ENCODE data around the gene NTF3. TPM values are rescaled to one million over a fixed set of nuclear protein-coding genes. Genes with fewer than 3 reads are reported as not detected.

The NTF3 gene
- total and polyA plus RNA-seq, 9 of the 15 experiments (the other 6 are each of a cell fraction or from before 2014, with no cell fraction given): not detected

DNA sequence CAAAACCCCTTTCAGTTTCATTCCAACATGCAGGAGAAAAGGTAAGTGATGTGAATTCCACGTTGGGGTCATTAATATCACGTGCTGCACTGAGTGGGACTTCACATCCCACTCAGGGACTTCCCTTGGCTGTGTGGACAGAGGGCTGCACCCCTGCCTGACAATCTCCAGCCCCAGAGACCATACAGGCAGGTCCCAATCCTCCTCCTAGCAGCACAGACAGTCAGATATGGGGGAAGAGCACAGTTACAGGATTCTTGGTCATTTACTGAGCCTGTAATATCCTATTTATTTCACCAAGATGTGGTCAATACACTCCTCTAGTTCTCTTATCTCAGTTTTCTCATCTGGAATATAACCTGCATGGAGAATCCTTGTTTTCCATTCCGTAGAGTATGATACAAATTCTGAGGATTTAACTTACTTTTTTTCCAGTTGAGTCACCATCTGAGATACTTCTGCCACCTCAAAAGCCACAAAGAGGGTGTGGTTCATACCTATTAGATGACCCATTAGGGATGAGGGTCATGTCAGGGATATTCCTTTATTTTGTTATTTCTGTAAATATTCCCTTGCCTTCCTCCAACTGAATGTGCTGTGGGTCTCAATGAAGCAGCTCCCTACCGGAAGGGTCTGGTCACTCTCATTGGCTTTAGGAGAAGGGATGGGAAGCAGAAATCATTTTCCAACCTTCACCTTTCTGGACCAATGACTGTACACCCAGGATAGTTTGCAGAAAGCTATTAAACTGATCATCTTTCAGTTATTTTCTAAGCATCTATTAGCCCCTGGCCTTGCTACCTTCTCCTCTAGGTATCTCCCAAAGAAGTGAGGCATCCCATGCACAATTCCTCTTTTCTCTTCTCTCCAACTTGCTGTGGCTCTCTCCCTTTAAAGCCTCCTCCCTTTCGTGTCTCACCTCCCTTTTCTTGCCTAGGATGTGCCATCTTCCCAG is 43.0 kb upstream of the NTF3 start:
- no peak overlapping the region for H2AFZ ChIP-seq (ENCODE audit: low read depth, low read length)
- no peaks in the 10 kb centered on the region for H3K79me2 ChIP-seq (ENCODE audit: control insufficient read depth, insufficient read depth, low read length)
- H3K4me3 ChIP-seq: no peak overlapping the region
- POLR2A ChIA-PET: no interaction called here
- H4K20me1 ChIP-seq (replicated peaks; ENCODE audit: control insufficient read depth, insufficient read depth, low read length): no peaks in the 10 kb centered on the region
- no peak overlapping the region for H3K4me2 ChIP-seq (ENCODE audit: insufficient read depth, low read length)
- no peak for FAIRE-seq
- no TSS peak for BruUV-seq (replicated peaks)
- no peak for ATAC-seq
- H3K36me3 ChIP-seq (ENCODE audit: control insufficient read depth, insufficient read depth, low read length): no peaks in the 10 kb centered on the region
- H3K27me3 ChIP-seq (ENCODE audit: control insufficient read depth in 2 of 2, insufficient read depth in 2 of 2, low read length in 2 of 2): no peaks in the 10 kb centered on the region; a peak in 1 of 5 replicates
- CTCF ChIA-PET (ENCODE audit: low intra/inter-chr PET ratio): no interaction called here
- no peak overlapping the region for H3K27ac ChIP-seq (ENCODE audit: extremely low read depth, low read depth, low read length)
- no peaks in the 10 kb centered on the region for H3K4me1 ChIP-seq (replicated peaks in 1 of 2; ENCODE audit: control insufficient read depth in 2 of 2, insufficient read depth in 2 of 2, low read length in 2 of 2)
- in situ Hi-C loops (cut with MboI): no loop called here
- DNase-seq (ENCODE audit: extremely low read depth in 1 of 4, low spot score in 3 of 4): no peak
- WGBS (ENCODE audit: insufficient coverage, low coverage, missing lambda C conversion rate): 3% methylated on average over 5 of the region's 5 CpGs
- H3K9me3 ChIP-seq (replicated peaks; ENCODE audit: control insufficient read depth, insufficient read depth, low read depth, low read length): no peaks in the 10 kb centered on the region
- intact Hi-C loops (cut with micrococcal nuclease): no loop called here
- no peaks in the 10 kb centered on the region for H3K9me1 ChIP-seq (ENCODE audit: control insufficient read depth, insufficient read depth, low read length)
- H3K9ac ChIP-seq (ENCODE audit: insufficient read depth in 1 of 2, low read depth in 2 of 2, low read length in 2 of 2): no peak overlapping the region
- TF ChIP-seq ATF7 (IDR thresholded peaks at IDR 0.05) (no peak), RBM17 (IDR thresholded peaks at IDR 0.05; ENCODE audit: borderline replicate concordance, low read depth, low read length) (no peak), TSC22D4 (tag; IDR thresholded peaks at IDR 0.05) (no peak), ZNF197 (CRISPR knock-in tag; IDR thresholded peaks at IDR 0.05; ENCODE audit: low read depth) (no peak), PURB (CRISPR knock-in tag; IDR thresholded peaks at IDR 0.05; ENCODE audit: low read depth) (no peak), ZNF239 (CRISPR knock-in tag; IDR thresholded peaks at IDR 0.05) (no peak), SMARCE1 (IDR thresholded peaks at IDR 0.05) (no peak), FOXK2 (conservative IDR thresholded peaks at IDR 0.05 in 1 of 2, IDR thresholded peaks at IDR 0.05 in 1 of 2; ENCODE audit: low read depth in 2 of 2) (no peak), SIN3B (IDR thresholded peaks at IDR 0.05; ENCODE audit: low read depth) (no peak), POLR2B (IDR thresholded peaks at IDR 0.05; ENCODE audit: low read depth, partially characterized antibody) (no peak)
- TF ChIP-seq, protein P1, sequence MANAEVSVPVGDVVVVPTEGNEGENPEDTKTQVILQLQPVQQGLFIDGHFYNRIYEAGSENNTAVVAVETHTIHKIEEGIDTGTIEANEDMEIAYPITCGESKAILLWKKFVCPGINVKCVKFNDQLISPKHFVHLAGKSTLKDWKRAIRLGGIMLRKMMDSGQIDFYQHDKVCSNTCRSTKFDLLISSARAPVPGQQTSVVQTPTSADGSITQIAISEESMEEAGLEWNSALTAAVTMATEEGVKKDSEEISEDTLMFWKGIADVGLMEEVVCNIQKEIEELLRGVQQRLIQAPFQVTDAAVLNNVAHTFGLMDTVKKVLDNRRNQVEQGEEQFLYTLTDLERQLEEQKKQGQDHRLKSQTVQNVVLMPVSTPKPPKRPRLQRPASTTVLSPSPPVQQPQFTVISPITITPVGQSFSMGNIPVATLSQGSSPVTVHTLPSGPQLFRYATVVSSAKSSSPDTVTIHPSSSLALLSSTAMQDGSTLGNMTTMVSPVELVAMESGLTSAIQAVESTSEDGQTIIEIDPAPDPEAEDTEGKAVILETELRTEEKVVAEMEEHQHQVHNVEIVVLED (CRISPR knock-in tag; IDR thresholded peaks at IDR 0.05): no peak
- TF ChIP-seq, protein P2, sequence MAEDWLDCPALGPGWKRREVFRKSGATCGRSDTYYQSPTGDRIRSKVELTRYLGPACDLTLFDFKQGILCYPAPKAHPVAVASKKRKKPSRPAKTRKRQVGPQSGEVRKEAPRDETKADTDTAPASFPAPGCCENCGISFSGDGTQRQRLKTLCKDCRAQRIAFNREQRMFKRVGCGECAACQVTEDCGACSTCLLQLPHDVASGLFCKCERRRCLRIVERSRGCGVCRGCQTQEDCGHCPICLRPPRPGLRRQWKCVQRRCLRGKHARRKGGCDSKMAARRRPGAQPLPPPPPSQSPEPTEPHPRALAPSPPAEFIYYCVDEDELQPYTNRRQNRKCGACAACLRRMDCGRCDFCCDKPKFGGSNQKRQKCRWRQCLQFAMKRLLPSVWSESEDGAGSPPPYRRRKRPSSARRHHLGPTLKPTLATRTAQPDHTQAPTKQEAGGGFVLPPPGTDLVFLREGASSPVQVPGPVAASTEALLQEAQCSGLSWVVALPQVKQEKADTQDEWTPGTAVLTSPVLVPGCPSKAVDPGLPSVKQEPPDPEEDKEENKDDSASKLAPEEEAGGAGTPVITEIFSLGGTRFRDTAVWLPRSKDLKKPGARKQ (CRISPR knock-in tag; IDR thresholded peaks at IDR 0.05): no peak
- TF ChIP-seq, protein P3, sequence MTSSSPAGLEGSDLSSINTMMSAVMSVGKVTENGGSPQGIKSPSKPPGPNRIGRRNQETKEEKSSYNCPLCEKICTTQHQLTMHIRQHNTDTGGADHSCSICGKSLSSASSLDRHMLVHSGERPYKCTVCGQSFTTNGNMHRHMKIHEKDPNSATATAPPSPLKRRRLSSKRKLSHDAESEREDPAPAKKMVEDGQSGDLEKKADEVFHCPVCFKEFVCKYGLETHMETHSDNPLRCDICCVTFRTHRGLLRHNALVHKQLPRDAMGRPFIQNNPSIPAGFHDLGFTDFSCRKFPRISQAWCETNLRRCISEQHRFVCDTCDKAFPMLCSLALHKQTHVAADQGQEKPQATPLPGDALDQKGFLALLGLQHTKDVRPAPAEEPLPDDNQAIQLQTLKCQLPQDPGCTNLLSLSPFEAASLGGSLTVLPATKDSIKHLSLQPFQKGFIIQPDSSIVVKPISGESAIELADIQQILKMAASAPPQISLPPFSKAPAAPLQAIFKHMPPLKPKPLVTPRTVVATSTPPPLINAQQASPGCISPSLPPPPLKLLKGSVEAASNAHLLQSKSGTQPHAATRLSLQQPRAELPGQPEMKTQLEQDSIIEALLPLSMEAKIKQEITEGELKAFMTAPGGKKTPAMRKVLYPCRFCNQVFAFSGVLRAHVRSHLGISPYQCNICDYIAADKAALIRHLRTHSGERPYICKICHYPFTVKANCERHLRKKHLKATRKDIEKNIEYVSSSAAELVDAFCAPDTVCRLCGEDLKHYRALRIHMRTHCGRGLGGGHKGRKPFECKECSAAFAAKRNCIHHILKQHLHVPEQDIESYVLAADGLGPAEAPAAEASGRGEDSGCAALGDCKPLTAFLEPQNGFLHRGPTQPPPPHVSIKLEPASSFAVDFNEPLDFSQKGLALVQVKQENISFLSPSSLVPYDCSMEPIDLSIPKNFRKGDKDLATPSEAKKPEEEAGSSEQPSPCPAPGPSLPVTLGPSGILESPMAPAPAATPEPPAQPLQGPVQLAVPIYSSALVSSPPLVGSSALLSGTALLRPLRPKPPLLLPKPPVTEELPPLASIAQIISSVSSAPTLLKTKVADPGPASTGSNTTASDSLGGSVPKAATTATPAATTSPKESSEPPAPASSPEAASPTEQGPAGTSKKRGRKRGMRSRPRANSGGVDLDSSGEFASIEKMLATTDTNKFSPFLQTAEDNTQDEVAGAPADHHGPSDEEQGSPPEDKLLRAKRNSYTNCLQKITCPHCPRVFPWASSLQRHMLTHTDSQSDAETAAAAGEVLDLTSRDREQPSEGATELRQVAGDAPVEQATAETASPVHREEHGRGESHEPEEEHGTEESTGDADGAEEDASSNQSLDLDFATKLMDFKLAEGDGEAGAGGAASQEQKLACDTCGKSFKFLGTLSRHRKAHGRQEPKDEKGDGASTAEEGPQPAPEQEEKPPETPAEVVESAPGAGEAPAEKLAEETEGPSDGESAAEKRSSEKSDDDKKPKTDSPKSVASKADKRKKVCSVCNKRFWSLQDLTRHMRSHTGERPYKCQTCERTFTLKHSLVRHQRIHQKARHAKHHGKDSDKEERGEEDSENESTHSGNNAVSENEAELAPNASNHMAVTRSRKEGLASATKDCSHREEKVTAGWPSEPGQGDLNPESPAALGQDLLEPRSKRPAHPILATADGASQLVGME (CRISPR knock-in tag; IDR thresholded peaks at IDR 0.05): no peak

All from K562 (cell line).